BE2C (cell line): ENCODE results near the gene GLI1.

Experiments used
- DNase-seq: peaks from one replicate; pipeline ENCODE4 v3.0.0-alpha.2; 2020
- H3K27me3 ChIP-seq: fragments of 250-450 bp; sonication (Bioruptor Pico); 2 replicates; pipeline ENCODE4 v1.5.1; 2020; ENCODE audit warnings: mild to moderate bottlenecking
- H3K36me3 ChIP-seq: fragments of 250-450 bp; sonication (Bioruptor Pico); 2 replicates; pipeline ENCODE4 v1.5.1; 2020; ENCODE audit warnings: mild to moderate bottlenecking
- H3K4me1 ChIP-seq: fragments of 250-450 bp; sonication (Bioruptor Pico); 2 replicates; pipeline ENCODE4 v1.5.1; 2020
- H3K4me3 ChIP-seq: 2 replicates; pipeline ENCODE4 v1.5.1; 2011; ENCODE audit warnings: low read depth, low read length
- H3K9me3 ChIP-seq: fragments of 250-450 bp; sonication (Bioruptor Pico); 2 replicates; pipeline ENCODE4 v1.5.1; 2020
- CTCF ChIP-seq: IDR thresholded peaks from 2 replicates; pipeline ENCODE4 v1.5.1; 2012; ENCODE audit warnings: mild to moderate bottlenecking, low read depth, low read length

The GLI1 gene

GRCh38 chr12:57481671-57482070, 22.1 kb downstream of the GLI1 start:
- Histone ChIP-seq H3K36me3 (no peaks in the 10 kb centered on the region), H3K4me1 (no peaks in the 10 kb centered on the region), H3K27me3 (peaks cover 64% of the 10 kb centered on the region), H3K4me3 (no peak overlapping the region), H3K9me3 (no peaks in the 10 kb centered on the region; the same call in 1 of the 2 replicates)
- no peak for DNase-seq
- no peak for TF ChIP-seq CTCF

- Histone ChIP-seq H3K4me3 (no peak overlapping the region), H3K27me3 (peaks cover 48% of the 10 kb centered on the region), H3K9me3 (no peaks in the 10 kb centered on the region; the same call in 1 of the 2 replicates), H3K4me1 (no peaks in the 10 kb centered on the region), H3K36me3 (peaks cover 4% of the 10 kb centered on the region; the same call in 1 of the 2 replicates)
- DNase-seq = no peak
- no peak for TF ChIP-seq CTCF
Observed at GRCh38 chr12:57483466-57483865, 23.9 kb downstream of the GLI1 start.

- no peak for DNase-seq
- no peak for TF ChIP-seq CTCF
- H3K4me3 ChIP-seq = no peak overlapping the region
Observed at GRCh38 chr12:57485695-57486094, 26.1 kb downstream of the GLI1 start.

GRCh38 chr12:57487055-57487596, 27.5 kb downstream of the GLI1 start:
- no peak for DNase-seq
- Histone ChIP-seq H3K4me1 (no peaks in the 10 kb centered on the region), H3K27me3 (peaks cover 11% of the 10 kb centered on the region; the same call in 1 of the 2 replicates), H3K36me3 (peaks cover 35% of the 10 kb centered on the region), H3K4me3 (peak overlapping the region; percentile 90; the same call in 1 of the 2 replicates), H3K9me3 (no peaks in the 10 kb centered on the region)
- no peak for TF ChIP-seq CTCF

More at GRCh38 chr12:57485695-57486094, 26.1 kb downstream of the GLI1 start:
- peaks cover 20% of the 10 kb centered on the region for H3K36me3 ChIP-seq
- peaks cover 25% of the 10 kb centered on the region for H3K27me3 ChIP-seq
- no peaks in the 10 kb centered on the region; the same call in 1 of the 2 replicates for H3K9me3 ChIP-seq
- H3K4me1 ChIP-seq = no peaks in the 10 kb centered on the region

GRCh38 chr12:57487597-57488401, 28.2 kb downstream of the GLI1 start, which contains the start of gene MARS1:
TSS of gene MARS1 (plus strand) at chr12:57488068. CDS start at chr12:57488091, 23 bp downstream.
- Histone ChIP-seq H3K27me3 (peaks cover 7% of the 10 kb centered on the region; the same call in 1 of the 2 replicates), H3K4me1 (no peaks in the 10 kb centered on the region), H3K36me3 (peaks cover 41% of the 10 kb centered on the region), H3K9me3 (no peaks in the 10 kb centered on the region), H3K4me3 (peak within 1 kb of the TSS; percentile 90)
- TF ChIP-seq CTCF = no peak
- peak; percentile 94 for DNase-seq
